ENCODE measurements around the gene ABHD16A. TPM values are rescaled to one million over a fixed set of nuclear protein-coding genes. Genes with fewer than 3 reads are reported as not detected.

ABHD16A gene
- total RNA-seq, 1 donor: 43.4 TPM

DNA sequence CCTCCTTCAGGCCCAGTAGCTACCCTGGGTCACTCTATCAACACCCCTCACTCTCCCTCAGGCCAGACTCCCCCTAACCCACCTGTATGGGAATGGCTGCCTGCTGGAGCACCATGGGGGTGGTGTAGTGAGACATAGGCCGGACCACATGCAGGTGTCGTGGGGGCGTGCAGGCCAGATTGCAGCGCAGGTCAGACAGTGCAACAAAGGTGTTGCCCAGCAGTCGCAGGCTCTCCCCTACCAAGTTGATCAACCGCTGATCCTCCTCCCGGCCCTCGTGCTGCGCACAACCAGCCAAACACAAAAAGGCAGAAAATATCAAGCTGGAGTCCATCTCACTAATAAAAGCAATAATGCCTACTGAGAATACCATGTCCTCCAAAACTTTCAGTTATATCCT lies 57.8 kb downstream of the ABHD16A start:
- Histone ChIP-seq H3K27ac (ENCODE audit: low read depth, low read length) (no peak overlapping the region), H4K20me1 (ENCODE audit: insufficient read depth, low read length) (peaks cover 8% of the 10 kb centered on the region), H2AFZ (ENCODE audit: low read length) (no peak overlapping the region), H3K79me2 (ENCODE audit: insufficient read depth, low read length) (peaks cover 23% of the 10 kb centered on the region), H3K4me2 (ENCODE audit: insufficient read depth, low read length) (no peak overlapping the region), H3K36me3 (ENCODE audit: insufficient read depth, low read length) (peaks cover 81% of the 10 kb centered on the region), H3K4me1 (ENCODE audit: insufficient read depth, low read length) (no peaks in the 10 kb centered on the region), H3K9me3 (ENCODE audit: low read depth, low read length) (no peaks in the 10 kb centered on the region), H3K4me3 (ENCODE audit: insufficient read depth, low read length) (no peak overlapping the region), H3K27me3 (ENCODE audit: insufficient read depth, low read length) (no peaks in the 10 kb centered on the region)
- TF ChIP-seq CTCF (IDR thresholded peaks at IDR 0.05; ENCODE audit: extremely low read depth, low read depth, low read length): no peak
- peak; percentile 59 for DNase-seq (ENCODE audit: insufficient read length, low spot score, missing footprints)

- Histone ChIP-seq H3K27me3 (ENCODE audit: insufficient read depth, low read length) (no peaks in the 10 kb centered on the region), H3K9me3 (ENCODE audit: low read depth, low read length) (no peaks in the 10 kb centered on the region), H4K20me1 (ENCODE audit: insufficient read depth, low read length) (peaks cover 6% of the 10 kb centered on the region), H3K27ac (ENCODE audit: low read depth, low read length) (no peak overlapping the region), H3K4me2 (ENCODE audit: insufficient read depth, low read length) (no peak overlapping the region), H3K4me1 (ENCODE audit: insufficient read depth, low read length) (peaks cover 7% of the 10 kb centered on the region), H3K36me3 (ENCODE audit: insufficient read depth, low read length) (peaks cover 86% of the 10 kb centered on the region), H3K79me2 (ENCODE audit: insufficient read depth, low read length) (peaks cover 10% of the 10 kb centered on the region), H3K4me3 (ENCODE audit: insufficient read depth, low read length) (no peak overlapping the region), H2AFZ (ENCODE audit: low read length) (no peak overlapping the region)
- peak; percentile 80 for DNase-seq (ENCODE audit: insufficient read length, low spot score, missing footprints)
- TF ChIP-seq CTCF (IDR thresholded peaks at IDR 0.05; ENCODE audit: extremely low read depth, low read depth, low read length): no peak
Observed at GRCh38 chr6:31643818-31644454, 59.2 kb downstream of the ABHD16A start.

DNA sequence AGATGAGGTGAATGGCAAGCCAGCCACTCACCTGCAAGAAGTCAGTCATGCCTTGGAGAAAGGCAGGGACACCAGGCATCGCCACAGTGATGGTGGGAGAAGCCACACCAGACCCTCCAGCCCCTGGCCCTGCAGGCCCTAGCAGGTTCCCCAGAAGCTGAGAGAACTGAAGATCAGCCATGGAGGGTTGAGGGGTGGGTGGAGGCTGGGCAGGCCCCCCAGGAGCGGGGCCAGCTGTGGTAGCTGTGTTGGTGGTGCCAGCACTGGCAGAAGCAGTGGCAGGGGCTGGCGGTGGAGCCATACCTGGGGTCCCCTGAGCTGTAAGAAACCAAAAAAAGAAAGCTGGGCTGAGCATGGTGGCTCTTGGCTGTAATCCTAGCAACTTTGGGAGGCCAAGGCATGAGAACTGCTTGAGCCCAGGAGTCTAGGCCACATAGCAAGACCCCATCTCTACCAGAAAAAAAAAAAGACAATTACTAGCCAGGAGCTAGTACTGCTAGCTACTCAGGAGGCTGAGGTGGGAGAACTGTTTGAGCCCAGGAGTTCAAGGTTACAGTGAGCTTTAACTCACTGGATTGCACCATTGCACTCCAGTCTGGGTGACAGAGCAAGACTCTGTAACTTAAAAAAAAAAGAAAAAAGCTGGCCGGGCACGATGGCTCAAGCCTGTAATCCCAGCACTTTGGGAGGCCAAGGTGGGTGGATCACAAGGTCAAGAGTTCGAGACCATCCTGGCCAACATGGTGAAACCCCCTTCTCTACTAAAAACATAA lies 60.1 kb downstream of the ABHD16A start:
- H3K79me2 ChIP-seq (ENCODE audit: insufficient read depth, low read length): peaks cover 3% of the 10 kb centered on the region
- no peak for TF ChIP-seq CTCF (IDR thresholded peaks at IDR 0.05; ENCODE audit: extremely low read depth, low read depth, low read length)
- no peak overlapping the region for H2AFZ ChIP-seq (ENCODE audit: low read length)
- H3K27ac ChIP-seq (ENCODE audit: low read depth, low read length): no peak overlapping the region
- DNase-seq (ENCODE audit: insufficient read length, low spot score, missing footprints): peak; percentile 75
- no peaks in the 10 kb centered on the region for H3K27me3 ChIP-seq (ENCODE audit: insufficient read depth, low read length)
- no peak overlapping the region for H3K4me3 ChIP-seq (ENCODE audit: insufficient read depth, low read length)
- H4K20me1 ChIP-seq (ENCODE audit: insufficient read depth, low read length): peaks cover 3% of the 10 kb centered on the region
- H3K4me1 ChIP-seq (ENCODE audit: insufficient read depth, low read length): peaks cover 7% of the 10 kb centered on the region
- H3K36me3 ChIP-seq (ENCODE audit: insufficient read depth, low read length): peaks cover 84% of the 10 kb centered on the region
- no peaks in the 10 kb centered on the region for H3K9me3 ChIP-seq (ENCODE audit: low read depth, low read length)
- H3K4me2 ChIP-seq (ENCODE audit: insufficient read depth, low read length): no peak overlapping the region

GRCh38 chr6:31641370-31641769 lies 61.8 kb downstream of the ABHD16A start:
- TF ChIP-seq CTCF (IDR thresholded peaks at IDR 0.05; ENCODE audit: extremely low read depth, low read depth, low read length): no peak
- DNase-seq (ENCODE audit: insufficient read length, low spot score, missing footprints): peak; percentile 62
- H3K4me2 ChIP-seq (ENCODE audit: insufficient read depth, low read length): no peak overlapping the region
- no peaks in the 10 kb centered on the region for H3K27me3 ChIP-seq (ENCODE audit: insufficient read depth, low read length)
- no peaks in the 10 kb centered on the region for H3K79me2 ChIP-seq (ENCODE audit: insufficient read depth, low read length)
- no peak overlapping the region for H3K4me3 ChIP-seq (ENCODE audit: insufficient read depth, low read length)
- H2AFZ ChIP-seq (ENCODE audit: low read length): no peak overlapping the region
- peaks cover 88% of the 10 kb centered on the region for H3K36me3 ChIP-seq (ENCODE audit: insufficient read depth, low read length)
- H3K4me1 ChIP-seq (ENCODE audit: insufficient read depth, low read length): peaks cover 7% of the 10 kb centered on the region
- H3K27ac ChIP-seq (ENCODE audit: low read depth, low read length): no peak overlapping the region
- no peaks in the 10 kb centered on the region for H3K9me3 ChIP-seq (ENCODE audit: low read depth, low read length)
- H4K20me1 ChIP-seq (ENCODE audit: insufficient read depth, low read length): peaks cover 6% of the 10 kb centered on the region

Measured in osteoblast (primary cell).